Kidney epithelial cell (primary cell): ENCODE measurements around the gene CCDC158. TPM values are rescaled to one million over a fixed set of nuclear protein-coding genes. Genes with fewer than 3 reads are reported as not detected.

Experiments
- DNase-seq: peaks from one replicate; pipeline ENCODE4 v3.0.0-alpha.2; 2010; ENCODE audit warnings: low read depth
- H3K27me3 ChIP-seq: 2 replicates; pipeline ENCODE4 v1.6.0; 2011; ENCODE audit warnings: low read length; ENCODE audit not compliant: control insufficient read depth, insufficient read depth
- H3K36me3 ChIP-seq: 2 replicates; pipeline ENCODE4 v1.5.1; 2011; ENCODE audit warnings: low read length; ENCODE audit not compliant: control insufficient read depth, insufficient read depth
- H3K4me3 ChIP-seq: 2 replicates; pipeline ENCODE4 v1.5.1; 2011; ENCODE audit warnings: low read depth, mild to moderate bottlenecking, control low read depth, low read length
- CTCF ChIP-seq: IDR thresholded peaks from 2 replicates; pipeline ENCODE4 v1.5.1; 2011; ENCODE audit warnings: mild to moderate bottlenecking, moderate library complexity, low read length, control low read depth, inconsistent platforms; ENCODE audit not compliant: insufficient read depth, poor library complexity, severe bottlenecking
- total RNA-seq: library from RNA; depleted of rRNA; stranded (reverse); fragments of >200 nt; gene quantifications from 2 replicates; pipeline ENCODE4 v1.2.3, GENCODE V29; 2015

CCDC158 gene
- total RNA-seq, 1 donor from 2014 or later: 0.84 TPM

GRCh38 chr4:76271248-76271647, 149.7 kb downstream of the CCDC158 start:
- TF ChIP-seq CTCF: no peak
- H3K4me3 ChIP-seq: no peak overlapping the region
- DNase-seq: no peak
- no peaks in the 10 kb centered on the region for H3K27me3 ChIP-seq
- no peaks in the 10 kb centered on the region for H3K36me3 ChIP-seq

GRCh38 chr4:76270244-76271175, 150.4 kb downstream of the CCDC158 start:
- Histone ChIP-seq H3K4me3 (no peak overlapping the region), H3K36me3 (no peaks in the 10 kb centered on the region), H3K27me3 (no peaks in the 10 kb centered on the region)
- DNase-seq: no peak
- no peak for TF ChIP-seq CTCF

- no peak for DNase-seq
- no peaks in the 10 kb centered on the region for H3K36me3 ChIP-seq
- H3K4me3 ChIP-seq: no peak overlapping the region
- H3K27me3 ChIP-seq: no peaks in the 10 kb centered on the region
- no peak for TF ChIP-seq CTCF
Observed at GRCh38 chr4:76267811-76268210, 153.1 kb downstream of the CCDC158 start.

- no peak for DNase-seq
- Histone ChIP-seq H3K27me3 (no peaks in the 10 kb centered on the region), H3K4me3 (no peak overlapping the region), H3K36me3 (no peaks in the 10 kb centered on the region)
- no peak for TF ChIP-seq CTCF
Observed at GRCh38 chr4:76266627-76267026, 154.3 kb downstream of the CCDC158 start.

GRCh38 chr4:76265631-76266218, 155.2 kb downstream of the CCDC158 start:
- DNase-seq: no peak
- no peak overlapping the region for H3K4me3 ChIP-seq
- TF ChIP-seq CTCF: no peak
- H3K36me3 ChIP-seq: no peaks in the 10 kb centered on the region
- H3K27me3 ChIP-seq: no peaks in the 10 kb centered on the region

Other genes starting within 250 kb of the CCDC158 start
- 141 and 154 TPM in 2 replicates for gene SCARB2, start 207.3 kb downstream of the CCDC158 start, total RNA-seq
- gene FAM47E, start 169.4 kb downstream of the CCDC158 start, total RNA-seq: 2.3 and 3.1 TPM in 2 replicates
- 6.1 and 7.4 TPM in 2 replicates for gene STBD1, start 114.4 kb downstream of the CCDC158 start, total RNA-seq
- gene SHROOM3, start 14.1 kb upstream of the CCDC158 start, total RNA-seq: 42.5 and 45.1 TPM in 2 replicates